B cell (primary cell): Measurements from ENCODE around the gene PRKX.
"Not testable (repeated sequence)": the region's sequence is repeated elsewhere in the genome, so short reads cannot be mapped to it uniquely, and the experiment has no call there.

Experiments
- EZH2 ChIP-seq: IDR thresholded peaks from 2 replicates; pipeline ENCODE4 v1.6.1; 2012; ENCODE audit warnings: borderline replicate concordance, low read depth, mild to moderate bottlenecking, moderate library complexity, low read length; ENCODE audit not compliant: insufficient read depth, poor library complexity, severe bottlenecking
- TF ChIP-seq, protein P1 (sequence below): fragments of 200-600 bp; IDR thresholded peaks from one replicate; pipeline ENCODE4 v1.8.0; 2022; ENCODE audit warnings: antibody characterized with exemption, mild to moderate bottlenecking

DNA sequence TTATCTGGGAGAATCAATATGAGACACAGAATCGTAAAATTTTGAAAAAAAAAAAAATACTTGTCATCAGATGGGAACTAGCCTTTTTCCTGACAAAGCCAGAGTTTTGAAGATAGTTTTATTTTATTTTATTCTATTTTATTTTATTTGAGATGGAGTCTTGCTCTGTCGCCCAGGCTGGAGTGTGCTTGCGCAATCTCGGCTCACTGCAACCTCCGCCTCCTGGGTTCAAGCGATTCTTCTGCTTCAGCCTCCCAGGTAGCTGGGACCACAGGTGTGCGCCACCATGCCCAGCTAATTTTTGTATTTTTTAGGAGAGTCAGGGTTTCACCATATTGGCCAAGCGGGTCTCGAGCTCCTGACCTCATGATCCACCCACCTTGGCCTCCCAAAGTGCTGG lies 10.0 kb upstream of the PRKX start:
- TF ChIP-seq EZH2 = not testable (repeated sequence)
- TF ChIP-seq, protein P1, sequence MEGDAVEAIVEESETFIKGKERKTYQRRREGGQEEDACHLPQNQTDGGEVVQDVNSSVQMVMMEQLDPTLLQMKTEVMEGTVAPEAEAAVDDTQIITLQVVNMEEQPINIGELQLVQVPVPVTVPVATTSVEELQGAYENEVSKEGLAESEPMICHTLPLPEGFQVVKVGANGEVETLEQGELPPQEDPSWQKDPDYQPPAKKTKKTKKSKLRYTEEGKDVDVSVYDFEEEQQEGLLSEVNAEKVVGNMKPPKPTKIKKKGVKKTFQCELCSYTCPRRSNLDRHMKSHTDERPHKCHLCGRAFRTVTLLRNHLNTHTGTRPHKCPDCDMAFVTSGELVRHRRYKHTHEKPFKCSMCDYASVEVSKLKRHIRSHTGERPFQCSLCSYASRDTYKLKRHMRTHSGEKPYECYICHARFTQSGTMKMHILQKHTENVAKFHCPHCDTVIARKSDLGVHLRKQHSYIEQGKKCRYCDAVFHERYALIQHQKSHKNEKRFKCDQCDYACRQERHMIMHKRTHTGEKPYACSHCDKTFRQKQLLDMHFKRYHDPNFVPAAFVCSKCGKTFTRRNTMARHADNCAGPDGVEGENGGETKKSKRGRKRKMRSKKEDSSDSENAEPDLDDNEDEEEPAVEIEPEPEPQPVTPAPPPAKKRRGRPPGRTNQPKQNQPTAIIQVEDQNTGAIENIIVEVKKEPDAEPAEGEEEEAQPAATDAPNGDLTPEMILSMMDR = not testable (repeated sequence)
